Transverse colon (tissue), 4 donors: ENCODE results near the gene PDE3B. TPM values are rescaled to one million over a fixed set of nuclear protein-coding genes. Genes with fewer than 3 reads are reported as not detected.

Experiments
- DNase-seq: peaks from one replicate; pipeline ENCODE4 v3.0.0-alpha.2; 2019
- H3K27ac ChIP-seq, 4 donors: fragments of 200-600 bp; sonication (generic); 2 replicates each; pipeline ENCODE4 v1.5.1; 2016 to 2018; ENCODE audit warnings: inconsistent platforms in 4 of 4
- H3K27me3 ChIP-seq: fragments of 200-600 bp; sonication (generic); 2 replicates; pipeline ENCODE4 v1.5.1; 2017; ENCODE audit warnings: inconsistent platforms
- H3K36me3 ChIP-seq, 4 donors: fragments of 200-600 bp; sonication (generic); 2 replicates each; pipeline ENCODE4 v1.5.1; 2017 to 2019; ENCODE audit warnings: inconsistent platforms in 4 of 4
- H3K4me1 ChIP-seq, 4 donors: fragments of 200-600 bp; sonication (generic); 2 replicates each; pipeline ENCODE4 v1.5.1; 2017 to 2020; ENCODE audit warnings: inconsistent platforms in 4 of 4
- H3K4me3 ChIP-seq, 4 donors: fragments of 200-600 bp; sonication (generic); 1 replicate in 1 of 4; 2 replicates in 3 of 4; pipeline versions ENCODE4 v1.5.1 to v1.6.1; 2017 to 2019; ENCODE audit warnings: inconsistent platforms in 4 of 4
- H3K9me3 ChIP-seq, 2 donors: fragments of 200-600 bp; sonication (generic); 2 replicates each; pipeline ENCODE4 v1.5.1; 2017 to 2019; ENCODE audit warnings: inconsistent platforms in 2 of 2
- EP300 ChIP-seq: sonication (generic); formaldehyde crosslinking; IDR thresholded peaks from one replicate; pipeline ENCODE4 v1.6.1; 2017; ENCODE audit warnings: antibody characterized with exemption, low read depth
- POLR2A ChIP-seq: fragments of 450-650 bp; IDR thresholded peaks from one replicate; pipeline ENCODE4 v1.6.1; 2016; ENCODE audit warnings: antibody characterized with exemption, mild to moderate bottlenecking, moderate library complexity
- POLR2AphosphoS5 ChIP-seq, 3 donors: sonication (generic); formaldehyde crosslinking; IDR thresholded peaks; one replicate each; pipeline ENCODE4 v1.6.1; 2016; ENCODE audit warnings: antibody characterized with exemption in 3 of 3
- WGBS, 2 donors: methylation state at CpG; one replicate each; pipeline ENCODE4 v1.1.5; 2018; ENCODE audit warnings: low coverage in 1 of 2; 5-methylcytosine and 5-hydroxymethylcytosine counted together
- in situ Hi-C, 4 donors: fragments of 200-750 bp; cut with MboI; loops; one replicate each; pipeline versions ENCODE4 v1.15.0 to v1.15.1; 2017; ENCODE audit warnings: low sequenced_read_pairs in 3 of 4, low pct_ligation_motif_present in 1 of 4, low pct_unique_long_range_greater_than_20kb in 1 of 4
- intact Hi-C: fragments of 100-400 bp; cut with DNase I; formaldehyde crosslinking; loops from one replicate; pipeline ENCODE4 v1.15.1; 2023; ENCODE audit warnings: low total_unique reads
- total RNA-seq, 4 donors: library from RNA; depleted of rRNA; stranded (reverse); fragments of >200 nt; gene quantifications; one replicate each; pipeline ENCODE4 v1.1.0, GENCODE V29; 2016
- TF ChIP-seq, protein P1 (sequence below), 5 experiments: fragments of 200-600 bp in 3 of 5; fragments of 450-650 bp in 2 of 5; sonication (generic) in 3 of 5; IDR thresholded peaks; 1 replicate in 2 of 5; 2 replicates in 3 of 5; pipeline ENCODE4 v1.5.1; 2016 to 2017; ENCODE audit warnings: antibody characterized with exemption in 5 of 5, inconsistent platforms in 3 of 5, mild to moderate bottlenecking in 2 of 5, moderate library complexity in 1 of 5

PDE3B gene
- total RNA-seq, 4 donors from 2014 or later: 48.1 to 91.1 (median 66.1) TPM

DNA sequence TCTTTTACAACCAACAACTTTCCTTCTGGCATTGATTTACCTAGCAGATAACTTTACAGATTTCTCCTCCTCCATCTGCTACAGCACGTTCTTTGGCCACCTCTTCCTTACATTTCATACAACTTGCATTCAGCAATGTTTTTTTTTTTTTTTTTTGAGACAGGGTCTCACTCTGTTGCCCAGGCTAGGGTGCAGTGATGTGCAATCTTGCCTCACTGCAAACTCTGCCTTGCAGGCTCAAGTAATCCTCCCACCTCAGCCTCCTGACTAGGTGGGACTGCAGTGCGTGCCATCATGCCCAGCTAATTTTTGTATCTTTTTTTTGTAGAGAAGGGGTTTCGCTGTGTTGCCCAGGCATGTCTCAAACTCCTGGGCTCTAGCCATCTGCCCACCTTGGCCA lies 6.5 kb downstream of the PDE3B start:
- no peak for DNase-seq
- in situ Hi-C loops: no loop called here
- intact Hi-C loops: no loop called here
- Histone ChIP-seq H3K27ac (no peak overlapping the region), H3K27me3 (no peaks in the 10 kb centered on the region), H3K4me3 (no peak overlapping the region), H3K36me3 (no peaks in the 10 kb centered on the region), H3K4me1 (peaks cover 0 to 27% (median 2%) of the 10 kb centered on the region in 4 donors), H3K9me3 (no peaks in the 10 kb centered on the region)
- TF ChIP-seq POLR2AphosphoS5 (IDR thresholded peaks at IDR 0.05) (no peak), POLR2A (no peak), EP300 (no peak)
- TF ChIP-seq, protein P1, sequence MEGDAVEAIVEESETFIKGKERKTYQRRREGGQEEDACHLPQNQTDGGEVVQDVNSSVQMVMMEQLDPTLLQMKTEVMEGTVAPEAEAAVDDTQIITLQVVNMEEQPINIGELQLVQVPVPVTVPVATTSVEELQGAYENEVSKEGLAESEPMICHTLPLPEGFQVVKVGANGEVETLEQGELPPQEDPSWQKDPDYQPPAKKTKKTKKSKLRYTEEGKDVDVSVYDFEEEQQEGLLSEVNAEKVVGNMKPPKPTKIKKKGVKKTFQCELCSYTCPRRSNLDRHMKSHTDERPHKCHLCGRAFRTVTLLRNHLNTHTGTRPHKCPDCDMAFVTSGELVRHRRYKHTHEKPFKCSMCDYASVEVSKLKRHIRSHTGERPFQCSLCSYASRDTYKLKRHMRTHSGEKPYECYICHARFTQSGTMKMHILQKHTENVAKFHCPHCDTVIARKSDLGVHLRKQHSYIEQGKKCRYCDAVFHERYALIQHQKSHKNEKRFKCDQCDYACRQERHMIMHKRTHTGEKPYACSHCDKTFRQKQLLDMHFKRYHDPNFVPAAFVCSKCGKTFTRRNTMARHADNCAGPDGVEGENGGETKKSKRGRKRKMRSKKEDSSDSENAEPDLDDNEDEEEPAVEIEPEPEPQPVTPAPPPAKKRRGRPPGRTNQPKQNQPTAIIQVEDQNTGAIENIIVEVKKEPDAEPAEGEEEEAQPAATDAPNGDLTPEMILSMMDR (IDR thresholded peaks at IDR 0.05): no peak
- WGBS, 2 donors: 86 to 90% methylated on average over 3 of the region's 3 CpGs

DNA sequence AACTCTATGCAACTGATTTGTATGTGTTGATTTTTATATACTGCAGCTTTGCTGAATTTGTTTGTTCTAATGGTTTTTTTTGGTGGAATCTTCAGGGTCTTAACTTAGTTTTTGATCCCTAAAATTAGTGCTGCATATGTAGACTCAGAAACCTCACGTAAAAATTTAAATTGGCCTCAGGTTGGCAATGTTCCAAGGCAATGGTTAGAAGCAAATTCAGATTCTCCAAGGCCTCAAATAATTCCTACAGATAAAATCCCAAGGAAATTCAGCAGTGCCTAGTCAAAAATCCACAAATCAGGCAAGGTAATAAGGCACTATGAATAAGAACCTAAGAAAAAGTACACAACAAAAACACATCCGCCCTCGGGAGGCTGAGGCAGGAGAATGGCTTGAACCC lies 9.5 kb downstream of the PDE3B start:
- DNase-seq: no peak
- H3K4me3 ChIP-seq: no peak overlapping the region
- no peak overlapping the region for H3K27ac ChIP-seq
- H3K9me3 ChIP-seq: no peaks in the 10 kb centered on the region
- no peaks in the 10 kb centered on the region for H3K36me3 ChIP-seq
- in situ Hi-C loops (no loop called here), intact Hi-C loops (no loop called here)
- peaks cover 0 to 30% (median under 1%) of the 10 kb centered on the region in 4 donors for H3K4me1 ChIP-seq
- 79 to 87% methylated on average over 3 of the region's 3 CpGs for WGBS, 2 donors
- no peak for TF ChIP-seq EP300
- TF ChIP-seq, protein P1 (IDR thresholded peaks at IDR 0.05): no peak
- TF ChIP-seq POLR2AphosphoS5 (IDR thresholded peaks at IDR 0.05): no peak
- no peak for TF ChIP-seq POLR2A
- H3K27me3 ChIP-seq: no peaks in the 10 kb centered on the region

DNA sequence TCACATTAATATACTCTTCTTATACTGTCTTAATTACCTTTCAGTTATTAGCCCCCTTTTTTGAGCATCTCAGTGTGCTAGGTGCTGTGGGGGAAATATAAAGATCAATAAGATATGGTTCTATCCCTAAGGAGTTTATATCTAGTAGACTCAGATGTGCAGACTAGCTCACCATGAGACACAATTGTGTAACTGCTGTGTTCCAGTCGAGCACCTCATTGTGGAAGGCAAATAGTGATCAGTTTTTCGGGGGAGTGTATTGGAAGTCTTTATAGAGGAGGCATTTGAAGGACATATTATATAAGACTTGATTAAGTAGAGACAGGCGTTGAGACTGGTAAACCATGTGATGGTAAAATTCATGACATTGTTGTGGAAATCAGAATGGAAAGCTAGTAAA lies 11.8 kb downstream of the PDE3B start:
- Histone ChIP-seq H3K27ac (no peak overlapping the region), H3K36me3 (no peaks in the 10 kb centered on the region), H3K27me3 (no peaks in the 10 kb centered on the region), H3K4me1 (peaks cover 0 to 17% (median 0%) of the 10 kb centered on the region in 4 donors), H3K4me3 (no peak overlapping the region), H3K9me3 (no peaks in the 10 kb centered on the region)
- TF ChIP-seq POLR2A (no peak), EP300 (no peak)
- TF ChIP-seq, protein P1 (IDR thresholded peaks at IDR 0.05): no peak
- in situ Hi-C loops (no loop called here), intact Hi-C loops (no loop called here)
- 89 to 90% methylated on average over 3 of the region's 3 CpGs for WGBS, 2 donors
- no peak for DNase-seq

DNA sequence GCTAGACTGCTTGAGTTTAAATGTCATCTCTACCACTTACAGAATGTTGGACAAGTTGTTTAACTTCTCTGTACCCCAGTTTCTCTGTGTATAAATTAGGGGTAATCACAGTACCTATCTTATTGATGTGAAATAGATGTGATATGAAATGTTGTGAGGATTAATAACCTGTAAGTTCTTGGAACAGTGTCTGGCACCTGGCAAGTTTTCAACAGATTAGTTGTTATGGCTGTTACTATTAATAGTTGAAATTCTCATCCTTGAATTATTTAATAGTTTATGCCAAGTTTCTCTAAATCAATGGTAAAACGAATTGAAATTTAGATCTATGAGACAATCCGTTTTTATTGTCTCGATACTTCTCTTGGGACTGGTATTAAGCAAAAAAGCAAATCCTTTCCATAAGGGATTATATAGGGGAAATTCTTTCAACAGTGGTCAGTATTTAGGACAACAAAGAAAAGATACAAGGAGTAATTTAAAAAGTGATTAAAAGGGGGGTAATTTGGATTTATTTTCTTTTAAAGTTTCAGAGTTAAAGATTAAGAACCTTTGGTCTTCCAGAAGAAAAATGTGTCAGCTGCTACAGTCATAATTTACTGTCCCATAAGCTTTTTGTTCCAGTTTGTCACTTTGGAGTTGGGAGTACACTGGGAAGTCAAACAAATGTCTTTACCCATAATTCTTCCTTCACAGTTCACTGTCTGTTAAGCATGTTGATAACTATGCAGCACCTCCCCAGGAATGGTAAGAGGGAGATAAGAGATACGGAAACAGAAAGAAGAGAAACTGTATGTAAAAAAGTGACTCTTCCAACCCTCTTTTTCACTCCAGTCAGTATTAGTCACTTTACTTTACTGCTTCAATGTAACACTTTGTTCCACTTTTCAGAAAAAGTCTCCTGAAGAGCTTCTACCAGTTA lies 13.2 kb downstream of the PDE3B start:
- Histone ChIP-seq H3K27ac (peak overlapping the region in 2 of 4 donors; percentile 50 to 56), H3K9me3 (no peaks in the 10 kb centered on the region), H3K36me3 (peaks cover 0 to 5% (median 0%) of the 10 kb centered on the region in 4 donors), H3K4me3 (no peak overlapping the region), H3K4me1 (peaks cover 0 to 17% (median 0%) of the 10 kb centered on the region in 4 donors), H3K27me3 (no peaks in the 10 kb centered on the region)
- in situ Hi-C loops: no loop called here
- intact Hi-C loops: no loop called here
- TF ChIP-seq POLR2A (no peak), EP300 (no peak), POLR2AphosphoS5 (IDR thresholded peaks at IDR 0.05) (no peak)
- TF ChIP-seq, protein P1 (IDR thresholded peaks at IDR 0.05): no peak
- 65 to 68% methylated on average over 4 of the region's 4 CpGs for WGBS, 2 donors
- DNase-seq: no peak
